ENCODE data around the gene ZNF408.

DNA sequence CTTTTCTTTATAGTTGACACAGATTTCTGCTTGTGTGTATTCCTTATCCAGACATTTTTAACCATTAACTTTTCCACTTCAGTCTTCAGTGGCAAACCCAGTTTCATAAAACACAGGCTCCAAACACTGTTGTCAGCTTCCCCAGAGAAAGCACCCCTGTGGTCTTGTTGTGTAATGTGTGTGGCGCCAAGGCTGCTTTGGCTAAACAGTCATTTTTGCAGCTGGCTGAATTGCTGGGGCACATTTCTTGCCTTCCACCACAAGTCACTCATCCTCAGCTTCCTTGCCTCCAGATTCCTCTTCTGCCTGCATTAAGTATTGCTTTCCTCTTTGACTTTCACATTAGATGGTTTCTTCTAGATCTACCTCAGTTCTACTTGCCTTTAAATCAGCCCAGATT is 40.9 kb upstream of the ZNF408 start:
- TF ChIP-seq EZH2phosphoT487 (IDR thresholded peaks at IDR 0.05; ENCODE audit: borderline replicate concordance, low read depth, low read length) = no peak
- TF ChIP-seq, protein P1, sequence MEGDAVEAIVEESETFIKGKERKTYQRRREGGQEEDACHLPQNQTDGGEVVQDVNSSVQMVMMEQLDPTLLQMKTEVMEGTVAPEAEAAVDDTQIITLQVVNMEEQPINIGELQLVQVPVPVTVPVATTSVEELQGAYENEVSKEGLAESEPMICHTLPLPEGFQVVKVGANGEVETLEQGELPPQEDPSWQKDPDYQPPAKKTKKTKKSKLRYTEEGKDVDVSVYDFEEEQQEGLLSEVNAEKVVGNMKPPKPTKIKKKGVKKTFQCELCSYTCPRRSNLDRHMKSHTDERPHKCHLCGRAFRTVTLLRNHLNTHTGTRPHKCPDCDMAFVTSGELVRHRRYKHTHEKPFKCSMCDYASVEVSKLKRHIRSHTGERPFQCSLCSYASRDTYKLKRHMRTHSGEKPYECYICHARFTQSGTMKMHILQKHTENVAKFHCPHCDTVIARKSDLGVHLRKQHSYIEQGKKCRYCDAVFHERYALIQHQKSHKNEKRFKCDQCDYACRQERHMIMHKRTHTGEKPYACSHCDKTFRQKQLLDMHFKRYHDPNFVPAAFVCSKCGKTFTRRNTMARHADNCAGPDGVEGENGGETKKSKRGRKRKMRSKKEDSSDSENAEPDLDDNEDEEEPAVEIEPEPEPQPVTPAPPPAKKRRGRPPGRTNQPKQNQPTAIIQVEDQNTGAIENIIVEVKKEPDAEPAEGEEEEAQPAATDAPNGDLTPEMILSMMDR (conservative IDR thresholded peaks at IDR 0.05; ENCODE audit: low read length) = no peak

Data from OCI-LY7 (cell line).